Measurements from ENCODE around the gene ARL8B. TPM values are rescaled to one million over a fixed set of nuclear protein-coding genes. Genes with fewer than 3 reads are reported as not detected.

Gene ARL8B
- total RNA-seq, 2 experiments from 2014 or later: 33.9 to 38.9 TPM

- peak overlapping the region; percentile 70 for H3K4me3 Mint-ChIP-seq
- peaks cover 80% of the 10 kb centered on the region for H3K4me1 Mint-ChIP-seq (ENCODE audit: low read depth)
- intact Hi-C loops (cut with micrococcal nuclease): loop anchor here (10.0 kb wide), 2 partner anchors 362 to 462 kb away; no protein-coding TSS in a partner anchor
- POLR2A ChIA-PET: interaction anchor here (0.6 to 5.4 kb wide), 9 partner anchors 8 to 218 kb away, joined by 3 to 79 read pairs (median 5); partner anchors contain the start of genes ARL8B, BHLHE40 and EDEM1
- ATAC-seq: no peak
- H3K27me3 Mint-ChIP-seq: no peaks in the 10 kb centered on the region
- H3K9me3 Mint-ChIP-seq: peaks cover 2% of the 10 kb centered on the region
- no peak for TF ChIP-seq CTCF (IDR thresholded peaks at IDR 0.05)
- CTCF ChIA-PET: interaction anchor here (1.2 to 1.8 kb wide), 6 partner anchors 8 to 485 kb away, joined by 4 to 7 read pairs (median 5); no protein-coding TSS in a partner anchor
- H3K36me3 Mint-ChIP-seq (ENCODE audit: low read depth): peaks cover 89% of the 10 kb centered on the region
- peak overlapping the region; percentile 93 for H3K27ac Mint-ChIP-seq
- DNase-seq: no peak
Measured at GRCh38 chr3:5197022-5197421, 74.9 kb downstream of the ARL8B start.

GRCh38 chr3:5197470-5198312 is 75.6 kb downstream of the ARL8B start:
- Mint-ChIP-seq H3K4me3 (peak overlapping the region; percentile 70), H3K4me1 (ENCODE audit: low read depth) (peaks cover 75% of the 10 kb centered on the region), H3K36me3 (ENCODE audit: low read depth) (peaks cover 86% of the 10 kb centered on the region), H3K27ac (peak overlapping the region; percentile 93), H3K9me3 (peaks cover 2% of the 10 kb centered on the region), H3K27me3 (no peaks in the 10 kb centered on the region)
- intact Hi-C loops (cut with micrococcal nuclease): loop anchor here (10.0 kb wide), 2 partner anchors 363 to 463 kb away; no protein-coding TSS in a partner anchor
- ChIA-PET CTCF (interaction anchor here (0.7 to 1.8 kb wide), 6 partner anchors 9 to 486 kb away, joined by 3 to 7 read pairs (median 4); no protein-coding TSS in a partner anchor), POLR2A (interaction anchor here (1.0 to 5.4 kb wide), 7 partner anchors 7 to 219 kb away, joined by 3 to 79 read pairs (median 13); partner anchors contain the start of genes ARL8B, BHLHE40 and EDEM1)
- peak; percentile 58 for ATAC-seq
- TF ChIP-seq CTCF (IDR thresholded peaks at IDR 0.05): no peak
- DNase-seq: peak; percentile 68

GRCh38 chr3:5198313-5198677 is 76.2 kb downstream of the ARL8B start:
- CTCF ChIA-PET: no interaction called here
- Mint-ChIP-seq H3K27me3 (no peaks in the 10 kb centered on the region), H3K4me1 (ENCODE audit: low read depth) (peaks cover 72% of the 10 kb centered on the region), H3K4me3 (peak overlapping the region; percentile 32), H3K9me3 (peaks cover 2% of the 10 kb centered on the region), H3K36me3 (ENCODE audit: low read depth) (peaks cover 86% of the 10 kb centered on the region), H3K27ac (peak overlapping the region; percentile 93)
- DNase-seq (no peak), ATAC-seq (no peak)
- POLR2A ChIA-PET: interaction anchor here (1.0 to 5.4 kb wide), 3 partner anchors 9 to 75 kb away, joined by 3 to 79 read pairs (median 36); partner anchors contain the start of genes ARL8B and EDEM1
- TF ChIP-seq CTCF (IDR thresholded peaks at IDR 0.05): no peak
- intact Hi-C loops (cut with micrococcal nuclease): loop anchor here (10.0 kb wide), 2 partner anchors 363 to 463 kb away; no protein-coding TSS in a partner anchor

- POLR2A ChIA-PET: interaction anchor here (1.0 to 4.4 kb wide), 2 partner anchors 8 to 11 kb away, joined by 3 to 79 read pairs; partner anchors contain the start of gene EDEM1
- CTCF ChIA-PET: interaction anchor here (0.6 kb wide), 1 partner anchor 173 kb away, joined by 3 read pairs; no protein-coding TSS in a partner anchor
- peak overlapping the region; percentile 32 for H3K4me3 Mint-ChIP-seq
- H3K9me3 Mint-ChIP-seq: peaks cover 2% of the 10 kb centered on the region
- TF ChIP-seq CTCF (IDR thresholded peaks at IDR 0.05): no peak
- H3K4me1 Mint-ChIP-seq (ENCODE audit: low read depth): peaks cover 67% of the 10 kb centered on the region
- peaks cover 84% of the 10 kb centered on the region for H3K36me3 Mint-ChIP-seq (ENCODE audit: low read depth)
- H3K27ac Mint-ChIP-seq: peak overlapping the region; percentile 93
- DNase-seq (peak; percentile 49), ATAC-seq (no peak)
- intact Hi-C loops (cut with micrococcal nuclease): loop anchor here (10.0 kb wide), 2 partner anchors 364 to 464 kb away; no protein-coding TSS in a partner anchor
- no peaks in the 10 kb centered on the region for H3K27me3 Mint-ChIP-seq
Measured at GRCh38 chr3:5198986-5199731, 77.1 kb downstream of the ARL8B start.
